H9 (cell line): ENCODE measurements around the gene COA8. TPM values are rescaled to one million over a fixed set of nuclear protein-coding genes. Genes with fewer than 3 reads are reported as not detected.

Source experiments
- DNase-seq: peaks from one replicate; pipeline ENCODE4 v3.0.0-alpha.2; 2017
- H2AFZ ChIP-seq: one replicate; pipeline ENCODE4 v1.6.1; 2013; ENCODE audit warnings: mild to moderate bottlenecking, low read length, control low read depth, moderate library complexity
- H2AK5ac ChIP-seq: 2 replicates; pipeline ENCODE4 v1.6.1; 2013; ENCODE audit warnings: low read length, control low read depth, mixed read lengths; ENCODE audit not compliant: insufficient read length
- H2BK120ac ChIP-seq: one replicate; pipeline ENCODE4 v1.6.1; 2013; ENCODE audit warnings: low read depth, mild to moderate bottlenecking, low read length, control low read depth, inconsistent platforms; ENCODE audit not compliant: poor library complexity, severe bottlenecking
- H2BK12ac ChIP-seq: 2 replicates; pipeline ENCODE4 v1.6.1; 2013; ENCODE audit warnings: low read length, control low read depth, mixed read lengths, low read depth; ENCODE audit not compliant: insufficient read length
- H2BK15ac ChIP-seq: 2 replicates; pipeline ENCODE4 v1.6.1; 2013; ENCODE audit warnings: low read depth, low read length, control low read depth
- H2BK20ac ChIP-seq: one replicate; pipeline ENCODE4 v1.6.1; 2013; ENCODE audit warnings: low read depth, mild to moderate bottlenecking, low read length, control low read depth, inconsistent platforms; ENCODE audit not compliant: poor library complexity, severe bottlenecking
- H2BK5ac ChIP-seq: 2 replicates; pipeline ENCODE4 v1.6.1; 2013; ENCODE audit warnings: low read length, control low read depth, mixed read lengths; ENCODE audit not compliant: insufficient read length
- H3K14ac ChIP-seq: 2 replicates; pipeline ENCODE4 v1.6.1; 2013; ENCODE audit warnings: low read length, control low read depth; ENCODE audit not compliant: insufficient read depth
- H3K18ac ChIP-seq: 2 replicates; pipeline ENCODE4 v1.6.1; 2013; ENCODE audit warnings: low read depth, mild to moderate bottlenecking, mixed read lengths, low read length, control low read depth; ENCODE audit not compliant: insufficient read length
- H3K23ac ChIP-seq: 2 replicates; pipeline ENCODE4 v1.6.1; 2013; ENCODE audit warnings: low read length, control low read depth, mixed read lengths, low read depth; ENCODE audit not compliant: insufficient read length
- H3K23me2 ChIP-seq: 2 replicates; pipeline ENCODE4 v1.6.1; 2013; ENCODE audit warnings: low read depth, mild to moderate bottlenecking, mixed read lengths, low read length, control low read depth; ENCODE audit not compliant: insufficient read length, poor library complexity, severe bottlenecking
- H3K27ac ChIP-seq: 2 replicates; pipeline ENCODE4 v1.5.1; 2013; ENCODE audit warnings: low read length, control low read depth, mixed read lengths, low read depth; ENCODE audit not compliant: insufficient read length
- H3K27me3 ChIP-seq: 2 replicates; pipeline ENCODE4 v1.6.1; 2013; ENCODE audit warnings: low read length, control low read depth, inconsistent platforms; ENCODE audit not compliant: insufficient read depth
- H3K4ac ChIP-seq: 2 replicates; pipeline ENCODE4 v1.6.1; 2013; ENCODE audit warnings: low read depth, mild to moderate bottlenecking, control low read depth, inconsistent platforms, low read length, moderate library complexity
- H3K4me1 ChIP-seq: 2 replicates; pipeline ENCODE4 v1.6.1; 2013; ENCODE audit warnings: low read length, control low read depth, inconsistent platforms; ENCODE audit not compliant: insufficient read depth
- H3K4me2 ChIP-seq: 2 replicates; pipeline ENCODE4 v1.6.1; 2013; ENCODE audit warnings: low read length, control low read depth, mixed read lengths; ENCODE audit not compliant: insufficient read length, insufficient read depth
- H3K56ac ChIP-seq: 2 replicates; pipeline ENCODE4 v1.6.1; 2013; ENCODE audit warnings: low read depth, mild to moderate bottlenecking, mixed read lengths, low read length, control low read depth; ENCODE audit not compliant: insufficient read length
- H3K79me1 ChIP-seq: 2 replicates; pipeline ENCODE4 v1.6.1; 2013; ENCODE audit warnings: low read depth, mild to moderate bottlenecking, moderate library complexity, low read length, control low read depth, inconsistent platforms; ENCODE audit not compliant: insufficient read depth, poor library complexity, severe bottlenecking
- H3K79me2 ChIP-seq: 2 replicates; pipeline ENCODE4 v1.6.1; 2013; ENCODE audit warnings: low read length, control low read depth, inconsistent platforms; ENCODE audit not compliant: insufficient read depth
- H3K9ac ChIP-seq: 2 replicates; pipeline ENCODE4 v1.6.1; 2013; ENCODE audit warnings: low read length, control low read depth, mixed read lengths; ENCODE audit not compliant: insufficient read length; ENCODE audit errors: extremely low read depth
- H3K9me3 ChIP-seq: one replicate; pipeline ENCODE4 v1.6.1; 2013; ENCODE audit warnings: low read depth, low read length, inconsistent platforms; ENCODE audit not compliant: control insufficient read depth
- H3T11ph ChIP-seq: one replicate; pipeline ENCODE4 v1.6.1; 2013; ENCODE audit warnings: mild to moderate bottlenecking, low read length, control low read depth, inconsistent platforms
- H4K20me1 ChIP-seq: one replicate; pipeline ENCODE4 v1.6.1; 2013; ENCODE audit not compliant: control insufficient read depth, insufficient read length, insufficient read depth
- H4K5ac ChIP-seq: 2 replicates; pipeline ENCODE4 v1.6.1; 2013; ENCODE audit warnings: low read depth, mild to moderate bottlenecking, mixed read lengths, low read length, control low read depth; ENCODE audit not compliant: insufficient read length
- H4K8ac ChIP-seq: replicated peaks from 2 replicates; pipeline ENCODE4 v1.6.1; 2013; ENCODE audit warnings: low read length, control low read depth, mixed read lengths, low read depth; ENCODE audit not compliant: insufficient read length
- H4K91ac ChIP-seq: 2 replicates; pipeline ENCODE4 v1.6.1; 2013; ENCODE audit warnings: low read depth, mild to moderate bottlenecking, moderate library complexity, mixed read lengths, low read length, control low read depth; ENCODE audit not compliant: insufficient read length
- H3K27ac Mint-ChIP-seq, 3 experiments: 2 replicates in 2 of 3; 3 replicates in 1 of 3; pipeline ENCODE4 v1.8.0; 2020 to 2021; ENCODE audit warnings: mixed read lengths in 3 of 3, mild to moderate bottlenecking in 1 of 3, moderate library complexity in 1 of 3
- H3K27me3 Mint-ChIP-seq: 2 replicates; pipeline ENCODE4 v1.8.0; 2021; ENCODE audit warnings: low read depth, mild to moderate bottlenecking, moderate library complexity, mixed read lengths
- H3K36me3 Mint-ChIP-seq, 3 experiments: 2 replicates in 2 of 3; 3 replicates in 1 of 3; pipeline ENCODE4 v1.8.0; 2020 to 2021; ENCODE audit warnings: low read depth in 3 of 3, mixed read lengths in 3 of 3; ENCODE audit not compliant: insufficient read depth in 1 of 3
- H3K4me1 Mint-ChIP-seq, 2 experiments: 2 replicates each; pipeline ENCODE4 v1.8.0; 2020; ENCODE audit warnings: mixed read lengths in 2 of 2
- H3K4me3 Mint-ChIP-seq, 2 experiments: 2 replicates in 1 of 2; 3 replicates in 1 of 2; pipeline ENCODE4 v1.8.0; 2020 to 2021; ENCODE audit warnings: mild to moderate bottlenecking in 2 of 2, mixed read lengths in 2 of 2, moderate library complexity in 1 of 2
- H3K9me3 Mint-ChIP-seq, 2 experiments: 2 replicates in 1 of 2; 3 replicates in 1 of 2; pipeline ENCODE4 v1.8.0; 2020; ENCODE audit warnings: mild to moderate bottlenecking in 2 of 2, mixed read lengths in 2 of 2, moderate library complexity in 1 of 2
- CTCF ChIP-seq: fragments of 200-600 bp; sonication (generic); conservative IDR thresholded peaks from 3 replicates; pipeline ENCODE4 v1.8.0; 2021; ENCODE audit warnings: antibody characterized with exemption, mild to moderate bottlenecking
- WGBS: extraction: QIAGEN DNeasy Blood & Tissue Kit; methylation state at CpG from one replicate; pipeline ENCODE4 v1.1.7; 2013; ENCODE audit warnings: missing lambda C conversion rate, low lambda C conversion rate, mixed read lengths; ENCODE audit not compliant: insufficient read length; ENCODE audit errors: extremely low coverage; 5-methylcytosine and 5-hydroxymethylcytosine counted together
- total RNA-seq: library from RNA; stranded (reverse); gene quantifications from 2 replicates; pipeline ENCODE4 v1.2.1, GENCODE V29; 2021

Gene COA8
- total RNA-seq, 1 experiment from 2014 or later: 45.5 TPM

DNA sequence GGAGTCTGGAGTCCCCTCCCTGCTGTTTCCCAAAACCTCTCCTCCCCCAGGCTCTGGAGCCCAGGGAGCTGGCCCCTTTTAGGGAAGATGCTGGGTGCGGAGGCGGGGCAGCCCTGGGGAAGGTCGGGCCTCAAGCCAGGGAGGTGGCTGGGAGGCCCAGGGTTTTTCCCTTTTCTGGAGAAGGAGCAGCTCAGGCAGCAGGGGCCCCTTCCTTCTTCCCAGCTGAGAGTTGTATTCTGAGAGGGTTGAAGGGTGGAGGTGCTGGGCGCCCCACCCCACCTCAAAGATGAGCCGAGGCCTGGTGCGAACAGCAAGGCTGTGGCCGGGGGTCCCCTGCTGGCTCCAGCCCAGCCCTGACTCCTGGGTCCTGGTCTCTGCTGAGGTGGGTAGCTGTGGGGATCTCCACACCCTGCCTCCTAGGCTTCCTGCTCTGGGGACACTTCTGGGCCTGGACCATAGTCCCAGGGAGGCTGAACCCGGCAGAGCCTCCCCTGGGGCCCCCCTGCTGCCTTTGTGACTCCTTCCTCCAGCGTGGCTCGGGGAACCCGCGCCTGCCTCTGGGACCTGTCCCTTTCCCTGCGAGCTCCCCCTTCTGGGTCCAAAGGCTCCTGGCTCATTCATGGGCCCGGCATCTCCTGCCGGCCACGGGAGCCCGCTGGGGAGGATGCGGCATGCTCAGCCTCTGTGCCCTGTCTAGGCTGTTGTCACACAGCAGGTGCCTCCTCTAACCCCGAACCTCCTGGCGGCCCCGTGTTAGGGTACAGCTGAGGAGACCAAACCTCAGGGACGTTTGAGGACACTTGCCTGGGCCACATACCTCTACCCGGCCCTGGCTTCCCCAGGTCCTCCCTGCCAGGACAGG is 29.4 kb upstream of the COA8 start:
- H3K4me1 ChIP-seq: no peaks in the 10 kb centered on the region; the same call in 1 of the 2 replicates
- TF ChIP-seq CTCF: no peak
- H2BK120ac ChIP-seq: no peak overlapping the region
- no peak overlapping the region for H3K56ac ChIP-seq
- H3T11ph ChIP-seq: no peak overlapping the region
- H3K79me1 ChIP-seq: peaks cover 13% of the 10 kb centered on the region
- H3K4ac ChIP-seq: no peak overlapping the region
- H3K79me2 ChIP-seq: peaks cover 10% of the 10 kb centered on the region; the same call in 1 of the 2 replicates
- peak; percentile 27 for DNase-seq
- H3K9ac ChIP-seq: no peak overlapping the region
- no peak overlapping the region for H2BK15ac ChIP-seq
- Mint-ChIP-seq H3K9me3 (no peaks in the 10 kb centered on the region; a peak in 1 of 5 replicates), H3K27ac (no peak overlapping the region), H3K27me3 (peaks cover 5% of the 10 kb centered on the region), H3K4me1 (peaks cover 8 to 14% of the 10 kb centered on the region in 2 experiments), H3K4me3 (no peak overlapping the region), H3K36me3 (peaks cover 0 to 10% (median 4%) of the 10 kb centered on the region in 3 experiments; a peak in 5 of 7 replicates)
- H3K9me3 ChIP-seq: no peaks in the 10 kb centered on the region
- H2BK5ac ChIP-seq: no peak overlapping the region
- no peak overlapping the region for H4K91ac ChIP-seq
- no peak overlapping the region for H3K23ac ChIP-seq
- H3K4me2 ChIP-seq: no peak overlapping the region
- H2BK20ac ChIP-seq: no peak overlapping the region
- H4K8ac ChIP-seq: no peak overlapping the region
- no peak overlapping the region for H3K27ac ChIP-seq
- H3K23me2 ChIP-seq: peaks cover 8% of the 10 kb centered on the region
- no peak overlapping the region for H2AK5ac ChIP-seq
- H4K5ac ChIP-seq: no peak overlapping the region
- no peak overlapping the region for H3K18ac ChIP-seq
- no CpG with 5 or more reads among the region's 23 CpGs for WGBS
- no peak overlapping the region for H3K14ac ChIP-seq
- peaks cover 4% of the 10 kb centered on the region for H4K20me1 ChIP-seq
- H2BK12ac ChIP-seq: no peak overlapping the region
- H2AFZ ChIP-seq: no peak overlapping the region
- no peaks in the 10 kb centered on the region for H3K27me3 ChIP-seq
